ENCODE data around the gene ANKRD1. TPM values are rescaled to one million over a fixed set of nuclear protein-coding genes. Genes with fewer than 3 reads are reported as not detected.

Gene ANKRD1
- total RNA-seq, 1 experiment from 2014 or later, result 0.11 TPM

- Histone ChIP-seq H3K23me2 (ENCODE audit: insufficient read length, low read depth, low read length, poor library complexity, severe bottlenecking) (no peaks in the 10 kb centered on the region), H4K5ac (ENCODE audit: insufficient read length, low read depth, low read length) (no peak overlapping the region), H4K91ac (ENCODE audit: insufficient read length, low read depth, low read length) (no peak overlapping the region), H3K4me1 (ENCODE audit: insufficient read depth, low read length) (no peaks in the 10 kb centered on the region; the same call in 1 of the 2 replicates), H2BK120ac (ENCODE audit: low read depth, low read length, poor library complexity, severe bottlenecking) (no peak overlapping the region), H3K18ac (ENCODE audit: insufficient read length, low read depth, low read length) (no peak overlapping the region), H3K79me1 (ENCODE audit: insufficient read depth, low read depth, low read length, poor library complexity, severe bottlenecking) (no peaks in the 10 kb centered on the region), H3K9me3 (ENCODE audit: control insufficient read depth, low read depth, low read length) (no peaks in the 10 kb centered on the region), H2BK5ac (ENCODE audit: insufficient read length, low read length) (no peak overlapping the region), H3K4me2 (ENCODE audit: insufficient read depth, insufficient read length, low read length) (no peak overlapping the region), H3T11ph (ENCODE audit: low read length) (no peak overlapping the region), H3K79me2 (ENCODE audit: insufficient read depth, low read length) (no peaks in the 10 kb centered on the region), H3K14ac (ENCODE audit: insufficient read depth, low read length) (no peak overlapping the region), H2BK15ac (ENCODE audit: low read depth, low read length) (no peak overlapping the region), H4K8ac (replicated peaks; ENCODE audit: insufficient read length, low read depth, low read length) (no peak overlapping the region), H2AFZ (ENCODE audit: low read length) (no peak overlapping the region), H4K20me1 (ENCODE audit: control insufficient read depth, insufficient read depth, insufficient read length) (no peaks in the 10 kb centered on the region), H2AK5ac (ENCODE audit: insufficient read length, low read length) (no peak overlapping the region), H3K23ac (ENCODE audit: insufficient read length, low read depth, low read length) (no peak overlapping the region), H3K4ac (ENCODE audit: low read depth, low read length) (no peak overlapping the region), H2BK20ac (ENCODE audit: low read depth, low read length, poor library complexity, severe bottlenecking) (no peak overlapping the region), H2BK12ac (ENCODE audit: insufficient read length, low read depth, low read length) (no peak overlapping the region), H3K9ac (ENCODE audit: extremely low read depth, insufficient read length, low read length) (no peak overlapping the region), H3K56ac (ENCODE audit: insufficient read length, low read depth, low read length) (no peak overlapping the region), H3K27ac (ENCODE audit: insufficient read length, low read depth, low read length) (no peak overlapping the region), H3K27me3 (ENCODE audit: insufficient read depth, low read length) (no peaks in the 10 kb centered on the region)
- WGBS (ENCODE audit: extremely low coverage, insufficient read length, low lambda C conversion rate), result no CpG with 5 or more reads among the region's 1 CpG
- H3K27ac Mint-ChIP-seq, result no peak overlapping the region
- DNase-seq, result no peak
- peaks cover 66% of the 10 kb centered on the region for H3K27me3 Mint-ChIP-seq (ENCODE audit: low read depth)
- TF ChIP-seq CTCF (conservative IDR thresholded peaks at IDR 0.05), result no peak
- H3K4me3 Mint-ChIP-seq, result no peak overlapping the region
- H3K4me1 Mint-ChIP-seq, result no peaks in the 10 kb centered on the region
- H3K9me3 Mint-ChIP-seq, result no peaks in the 10 kb centered on the region; a peak in 1 of 5 replicates
- H3K36me3 Mint-ChIP-seq (ENCODE audit: insufficient read depth in 1 of 3, low read depth in 3 of 3), result no peaks in the 10 kb centered on the region
Measured at GRCh38 chr10:90959826-90960225, 38.9 kb upstream of the ANKRD1 start.
